ENCODE measurements around the gene SPDEF. TPM values are rescaled to one million over a fixed set of nuclear protein-coding genes. Genes with fewer than 3 reads are reported as not detected.

The SPDEF gene
- total RNA-seq, 2 experiments from 2014 or later: not detected

DNA sequence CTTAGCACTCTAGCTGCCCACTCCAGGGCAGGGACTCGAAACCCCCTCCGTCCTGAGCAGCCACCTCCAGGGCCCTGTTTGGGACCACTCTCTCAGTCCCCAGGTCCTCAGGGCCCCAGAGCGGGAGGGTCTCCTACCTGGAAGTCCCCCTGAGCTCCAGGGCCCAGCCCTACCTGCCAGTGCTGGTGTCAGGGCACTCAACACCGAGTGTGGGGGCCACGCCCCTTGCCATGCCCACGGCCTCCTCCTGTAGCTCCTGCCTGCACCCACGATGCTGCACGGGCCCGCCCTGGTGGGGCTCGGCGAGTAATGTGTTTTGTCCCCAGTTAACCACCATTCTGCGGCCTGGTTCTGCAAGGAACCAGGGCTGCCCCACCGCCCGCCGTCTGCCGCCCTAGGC lies 21.5 kb downstream of the SPDEF start:
- ChIA-PET CTCF (no interaction called here), POLR2A (no interaction called here)

DNA sequence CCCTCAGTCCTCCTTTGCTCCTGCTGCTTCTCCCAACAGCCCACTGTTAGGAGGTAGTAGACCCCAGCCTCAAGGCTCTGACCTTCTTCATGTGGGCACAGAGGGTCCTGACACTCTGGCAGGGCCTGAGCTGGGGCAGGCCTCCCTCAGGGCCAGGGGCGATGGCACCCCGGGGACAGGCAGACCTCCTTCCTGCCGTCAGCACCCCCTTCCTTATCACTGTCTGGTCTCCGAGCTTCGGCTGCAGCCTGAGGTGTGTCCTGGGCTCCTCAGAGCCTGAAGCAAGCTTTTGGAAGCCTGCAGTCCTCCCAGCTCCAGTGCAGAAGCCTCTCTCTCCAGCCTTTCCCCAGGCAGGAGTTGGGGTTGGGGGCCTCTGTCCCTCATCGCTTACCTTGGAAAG lies 22.0 kb downstream of the SPDEF start:
- ChIA-PET POLR2A (no interaction called here), CTCF (no interaction called here)

DNA sequence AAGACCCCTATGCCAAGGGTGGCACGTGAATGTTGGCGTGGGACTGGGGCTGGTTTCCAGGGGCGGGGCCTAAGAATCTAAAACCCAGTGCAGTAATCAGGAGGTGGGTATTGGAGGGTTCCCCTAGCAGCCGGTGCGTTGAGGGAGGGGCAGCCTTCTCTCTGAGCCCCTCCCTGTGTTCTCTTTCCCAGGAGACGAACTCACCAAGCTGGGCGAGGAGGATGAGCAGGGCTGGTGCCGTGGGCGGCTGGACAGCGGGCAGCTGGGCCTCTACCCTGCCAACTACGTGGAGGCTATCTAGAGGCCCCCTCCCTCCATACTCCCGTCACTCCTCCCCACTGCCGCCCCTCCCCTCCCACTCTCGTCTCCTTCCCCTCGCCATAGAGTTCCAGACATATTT lies 23.9 kb downstream of the SPDEF start:
- POLR2A ChIA-PET: no interaction called here
- CTCF ChIA-PET: no interaction called here

DNA sequence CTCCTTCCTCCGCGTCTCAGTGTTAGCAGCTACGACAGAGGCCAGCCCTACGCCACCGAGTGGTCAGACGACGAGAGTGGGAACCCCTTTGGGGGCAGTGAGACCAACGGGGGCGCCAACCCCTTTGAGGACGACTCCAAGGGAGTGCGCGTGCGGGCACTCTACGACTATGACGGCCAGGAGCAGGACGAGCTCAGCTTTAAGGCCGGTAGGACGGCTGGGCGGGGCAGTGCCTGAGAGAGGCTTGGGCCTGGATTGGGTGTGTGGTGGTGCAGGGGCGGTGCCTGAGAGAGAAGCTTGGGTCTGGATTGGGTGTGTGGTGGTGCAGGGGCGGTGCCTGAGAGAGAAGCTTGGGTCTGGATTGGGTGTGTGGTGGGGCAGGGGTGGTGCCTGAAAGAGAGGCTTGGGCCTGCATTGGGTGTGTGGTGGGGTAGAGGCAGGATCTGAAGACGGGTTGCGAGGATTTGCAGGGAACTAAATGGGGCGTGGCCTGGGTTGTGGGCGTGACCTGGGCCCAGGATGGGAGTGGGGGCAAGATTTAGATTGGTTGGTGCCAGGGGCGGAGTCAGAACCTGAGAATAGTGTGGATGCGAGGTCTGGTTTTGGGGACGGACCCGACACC lies 24.4 kb downstream of the SPDEF start:
- POLR2A ChIA-PET: no interaction called here
- CTCF ChIA-PET: no interaction called here

DNA sequence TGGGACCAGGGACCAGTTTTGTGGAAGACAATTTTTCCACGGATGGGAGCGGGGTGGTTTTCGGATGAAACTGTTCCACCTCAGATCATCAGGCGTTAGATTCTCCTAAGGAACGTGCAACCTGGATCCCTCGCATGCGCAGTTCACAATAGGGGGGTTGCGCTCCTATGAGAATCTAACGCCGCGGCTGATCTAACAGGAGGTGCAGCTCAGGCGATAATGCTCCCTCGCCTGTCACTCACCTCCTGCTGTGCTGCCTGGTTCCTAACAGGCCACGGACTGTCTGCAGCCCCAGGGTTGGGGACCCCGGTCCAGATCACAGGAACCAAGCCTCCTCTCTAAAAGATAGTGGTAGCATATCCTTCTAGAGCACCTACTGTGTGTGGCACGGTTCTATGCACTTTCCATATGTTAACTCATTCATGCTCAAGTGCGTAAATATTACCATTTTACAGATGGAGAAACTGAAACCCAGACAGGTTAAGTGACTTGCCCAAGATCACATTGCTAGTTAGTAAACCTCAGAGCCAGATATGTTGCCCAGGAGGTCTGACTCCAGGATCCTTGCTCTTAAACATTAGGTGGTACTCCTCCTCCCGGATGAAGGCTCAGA lies 25.3 kb downstream of the SPDEF start:
- POLR2A ChIA-PET: no interaction called here
- CTCF ChIA-PET: no interaction called here

DNA sequence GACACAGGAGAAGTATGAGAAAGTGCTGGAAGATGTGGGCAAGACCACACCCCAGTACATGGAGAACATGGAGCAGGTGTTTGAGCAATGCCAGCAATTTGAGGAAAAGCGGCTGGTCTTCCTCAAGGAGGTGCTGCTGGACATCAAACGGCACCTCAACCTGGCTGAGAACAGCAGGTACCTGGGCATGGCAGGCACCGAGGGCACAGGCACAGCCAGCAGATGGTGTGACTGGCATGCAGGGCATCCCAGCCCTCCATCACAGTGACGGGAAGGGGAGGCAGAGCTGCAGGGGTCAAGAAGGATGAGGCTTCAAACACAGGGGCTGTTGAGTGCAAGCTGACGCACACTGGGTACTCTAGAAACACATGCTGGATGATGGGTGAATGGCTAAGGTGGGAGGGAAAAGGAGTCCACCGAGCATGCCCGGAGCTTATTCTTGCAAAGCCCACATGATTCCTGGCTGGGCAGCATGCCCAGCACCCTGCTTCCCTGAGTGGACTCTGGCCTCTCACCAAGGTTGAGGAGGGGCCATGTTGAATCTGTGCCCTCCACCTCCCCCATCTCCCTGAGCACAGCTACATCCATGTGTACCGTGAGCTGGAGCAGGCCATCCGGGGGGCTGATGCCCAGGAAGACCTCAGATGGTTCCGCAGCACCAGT lies 26.3 kb downstream of the SPDEF start:
- ChIA-PET CTCF (no interaction called here), POLR2A (no interaction called here)

DNA sequence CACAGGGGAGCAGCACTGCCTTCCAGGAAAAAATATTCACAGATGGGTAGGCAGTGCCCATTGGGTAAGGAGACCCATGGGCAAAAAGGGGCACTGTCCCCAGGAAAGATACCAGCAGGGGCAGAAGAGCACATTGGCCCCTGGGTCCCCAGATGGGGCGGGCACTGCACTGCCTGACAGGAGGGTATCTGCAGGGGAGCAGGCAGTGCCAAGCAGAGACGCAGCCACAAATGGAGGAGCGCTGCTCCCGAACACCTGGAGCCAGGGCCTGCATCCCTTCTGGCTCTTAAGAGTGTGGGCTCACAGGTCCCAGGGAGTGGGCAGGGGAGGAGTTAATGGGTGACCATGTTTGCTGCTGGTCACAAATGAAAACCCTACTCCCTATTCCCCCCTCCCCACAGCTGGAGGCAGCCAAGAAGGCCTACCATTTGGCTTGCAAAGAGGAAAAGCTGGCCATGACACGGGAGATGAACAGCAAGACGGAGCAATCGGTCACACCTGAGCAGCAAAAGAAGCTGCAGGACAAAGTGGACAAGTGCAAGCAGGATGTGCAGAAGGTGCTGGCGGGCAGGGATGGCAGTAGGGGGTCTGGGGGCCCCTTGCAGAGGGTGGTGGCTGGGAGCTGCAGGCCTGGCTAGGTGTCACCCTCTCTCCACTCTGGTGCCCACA lies 27.0 kb downstream of the SPDEF start:
- CTCF ChIA-PET: interaction anchor here (3.4 kb wide), 1 partner anchor 80 kb away, joined by 20 read pairs; no protein-coding TSS in a partner anchor

DNA sequence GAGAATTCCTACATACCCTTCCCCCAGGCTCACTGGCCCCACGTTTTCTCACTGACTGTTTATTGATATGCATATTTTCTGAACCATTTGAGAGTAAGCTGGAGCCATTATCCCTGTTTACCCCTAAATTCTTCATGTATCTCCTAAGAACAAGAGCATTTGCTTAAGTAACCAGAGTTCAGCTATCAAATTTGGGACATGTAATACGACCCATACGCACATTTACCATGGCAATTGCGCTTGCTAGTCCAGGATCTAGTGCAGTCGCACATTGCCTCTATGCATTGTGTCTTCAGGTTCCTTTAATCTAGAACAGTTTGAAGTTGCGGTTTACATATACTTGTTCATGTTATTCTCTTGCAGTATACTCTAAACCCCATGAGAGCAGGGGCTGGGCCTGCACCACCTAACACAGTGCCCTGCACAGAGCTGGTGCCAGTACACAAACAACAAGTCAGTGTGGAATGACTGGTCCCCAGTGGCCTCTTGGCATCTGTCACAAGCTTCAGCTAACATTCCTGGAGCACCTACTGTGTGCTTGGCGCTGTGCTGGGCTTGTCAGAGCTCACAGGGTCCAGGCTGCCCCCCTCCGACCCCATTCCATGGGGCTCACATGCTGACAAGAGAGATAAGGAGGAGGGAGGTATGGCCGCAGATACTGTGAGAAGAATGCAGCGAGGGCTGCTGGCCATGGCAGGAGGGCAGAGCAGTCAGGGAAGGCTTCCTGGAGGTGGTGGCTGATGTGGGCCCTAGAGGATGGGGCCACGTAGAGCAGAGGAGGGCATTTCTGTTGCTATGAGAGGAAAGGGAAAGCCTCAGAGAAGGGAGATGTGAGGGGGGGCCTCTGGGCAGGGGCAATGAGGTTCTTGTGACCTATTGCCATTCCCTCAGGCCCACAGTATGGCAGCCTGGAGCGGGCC lies 28.1 kb downstream of the SPDEF start:
- POLR2A ChIA-PET: interaction anchor here (0.5 kb wide), 1 partner anchor 44 kb away, joined by 3 read pairs; no protein-coding TSS in a partner anchor
- CTCF ChIA-PET: interaction anchor here (0.7 to 3.4 kb wide), 3 partner anchors 61 to 81 kb away, joined by 3 to 20 read pairs (median 5); no protein-coding TSS in a partner anchor

More for the DNA sequence above, 27.0 kb downstream of the SPDEF start:
- POLR2A ChIA-PET: no interaction called here

DNA sequence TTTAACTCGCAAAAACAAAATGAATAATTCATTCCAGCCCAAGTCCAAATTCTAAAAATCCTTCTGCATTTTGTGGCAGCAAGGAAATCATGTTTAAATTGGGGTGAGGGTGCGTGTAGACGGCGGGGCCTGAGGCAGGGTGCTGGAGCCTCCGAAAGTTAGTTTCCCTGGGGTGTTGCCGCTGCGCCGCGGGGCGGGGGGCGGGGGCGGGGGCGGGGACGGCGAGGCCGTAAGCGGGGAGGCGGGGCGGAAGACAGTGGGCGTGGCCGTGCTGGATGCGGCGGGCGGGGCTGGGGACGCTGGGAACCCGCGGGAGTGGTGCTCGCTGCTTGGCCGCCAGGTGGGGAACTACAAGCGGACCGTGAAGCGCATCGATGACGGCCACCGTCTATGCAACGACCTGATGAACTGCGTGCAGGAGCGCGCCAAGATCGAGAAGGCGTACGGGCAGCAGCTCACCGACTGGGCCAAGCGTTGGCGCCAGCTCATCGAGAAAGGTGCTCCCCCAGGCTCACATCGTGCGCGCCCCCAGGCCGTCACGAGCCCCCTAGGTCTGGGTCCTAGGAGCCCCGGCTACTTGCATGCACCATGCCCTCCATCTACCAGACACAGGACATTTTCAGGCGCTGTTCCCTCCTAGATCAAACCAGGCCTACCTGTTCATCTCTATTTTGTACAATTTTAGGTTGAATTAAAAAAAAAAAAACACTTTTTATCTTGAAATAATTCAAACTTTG lies 29.0 kb downstream of the SPDEF start:
- CTCF ChIA-PET: interaction anchor here (0.7 to 3.4 kb wide), 5 partner anchors 60 to 278 kb away, joined by 3 to 20 read pairs (median 4); partner anchors contain the start of gene SMIM29

DNA sequence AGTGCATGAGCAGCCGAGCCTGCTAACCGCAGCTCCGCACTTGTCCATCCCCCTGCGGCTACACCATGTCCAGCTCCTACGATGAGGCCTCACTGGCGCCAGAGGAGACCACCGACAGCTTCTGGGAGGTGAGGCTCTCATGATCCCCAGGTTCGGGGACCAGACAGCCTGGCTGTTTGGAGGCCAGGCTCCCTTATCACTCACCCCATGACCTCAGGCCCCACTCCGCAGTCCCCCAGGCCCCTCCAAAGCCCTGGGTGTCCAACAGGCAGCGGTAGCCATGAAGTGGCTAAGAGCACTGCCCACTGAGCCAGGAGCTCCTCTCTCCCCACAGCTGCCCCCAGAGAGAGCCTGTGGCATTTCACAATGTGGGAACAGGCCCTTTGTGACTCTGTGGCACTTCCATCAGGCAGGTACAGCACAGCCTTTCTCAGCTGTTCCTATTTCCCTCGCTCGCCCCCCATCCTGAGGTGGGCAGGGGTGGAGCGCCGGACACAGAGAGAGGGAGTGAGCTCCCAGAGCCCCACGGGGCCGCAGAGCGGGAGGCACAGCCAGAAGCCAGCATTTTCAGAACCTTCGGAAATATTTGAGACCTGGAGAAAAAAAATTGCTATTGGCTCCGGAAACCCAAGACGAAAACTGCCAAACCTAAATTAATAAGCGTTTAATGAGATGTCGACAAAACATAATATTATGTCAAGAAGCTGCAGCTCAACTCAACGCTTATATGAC lies 29.7 kb downstream of the SPDEF start:
- ChIA-PET CTCF (interaction anchor here (0.6 to 3.4 kb wide), 4 partner anchors 83 to 362 kb away, joined by 3 to 20 read pairs (median 4); partner anchors contain the start of gene SMIM29), POLR2A (interaction anchor here (0.5 kb wide), 1 partner anchor 665 kb away, joined by 3 read pairs; no protein-coding TSS in a partner anchor)

More for the DNA sequence above, 29.0 kb downstream of the SPDEF start:
- POLR2A ChIA-PET: interaction anchor here (0.5 kb wide), 1 partner anchor 43 kb away, joined by 3 read pairs; no protein-coding TSS in a partner anchor

DNA sequence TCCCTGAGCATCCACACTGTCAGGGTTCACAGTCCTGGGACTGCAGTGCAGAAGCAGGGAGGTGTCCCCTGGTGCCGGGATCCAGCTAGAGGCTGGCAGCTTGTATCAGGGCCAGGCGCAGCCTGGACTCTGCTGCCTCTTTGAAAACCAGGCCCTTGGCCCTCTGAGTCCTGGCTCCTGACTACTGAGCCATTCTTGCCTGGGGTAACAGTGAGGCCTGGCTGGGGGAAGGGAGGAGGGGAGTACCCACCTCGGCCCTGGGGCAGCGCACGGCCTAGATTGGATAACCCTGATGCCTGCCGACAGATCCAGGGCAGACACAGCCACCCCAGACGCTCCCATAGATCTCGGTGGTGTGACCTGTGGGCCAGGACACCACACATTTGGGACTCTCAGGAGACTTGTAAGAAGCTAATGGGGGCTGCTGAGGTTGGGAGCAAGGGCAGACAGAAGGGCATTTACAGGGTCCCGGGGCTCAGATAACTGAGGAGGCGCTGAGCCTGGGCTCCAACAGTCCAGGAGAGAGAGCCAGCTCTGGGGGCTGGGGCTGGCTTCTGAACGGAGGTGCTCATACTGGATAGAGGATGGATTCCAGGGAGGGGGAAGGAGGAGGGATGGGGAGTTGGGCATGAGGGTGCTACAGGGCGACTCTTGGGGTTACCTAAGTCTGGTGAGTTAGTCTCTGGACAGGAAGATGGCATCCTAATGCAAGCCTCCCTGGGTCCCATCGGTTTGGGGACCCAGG lies 30.5 kb downstream of the SPDEF start:
- ChIA-PET CTCF (interaction anchor here (0.6 to 3.4 kb wide), 2 partner anchors 84 to 361 kb away, joined by 3 to 20 read pairs; no protein-coding TSS in a partner anchor), POLR2A (no interaction called here)

DNA sequence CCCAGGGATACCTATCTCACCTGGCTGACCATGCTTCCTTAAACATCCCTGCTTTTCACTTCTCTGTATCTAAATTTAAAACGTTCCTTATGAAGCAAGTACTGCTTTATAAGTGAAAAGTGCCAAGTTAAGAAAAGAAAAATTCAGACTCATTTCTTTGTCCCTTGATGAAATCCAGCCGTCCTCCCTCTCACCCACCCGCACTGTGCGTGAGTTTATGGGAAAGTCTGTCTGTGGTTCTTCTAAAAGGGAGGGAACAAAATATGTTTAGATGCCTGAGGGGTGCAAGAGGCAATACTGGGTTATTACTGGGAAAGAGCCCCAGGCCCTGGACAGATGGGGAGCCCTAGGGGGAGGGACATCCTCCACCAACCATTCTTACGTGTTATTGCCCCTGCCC lies 31.2 kb downstream of the SPDEF start:
- CTCF ChIA-PET: no interaction called here
- POLR2A ChIA-PET: no interaction called here

DNA sequence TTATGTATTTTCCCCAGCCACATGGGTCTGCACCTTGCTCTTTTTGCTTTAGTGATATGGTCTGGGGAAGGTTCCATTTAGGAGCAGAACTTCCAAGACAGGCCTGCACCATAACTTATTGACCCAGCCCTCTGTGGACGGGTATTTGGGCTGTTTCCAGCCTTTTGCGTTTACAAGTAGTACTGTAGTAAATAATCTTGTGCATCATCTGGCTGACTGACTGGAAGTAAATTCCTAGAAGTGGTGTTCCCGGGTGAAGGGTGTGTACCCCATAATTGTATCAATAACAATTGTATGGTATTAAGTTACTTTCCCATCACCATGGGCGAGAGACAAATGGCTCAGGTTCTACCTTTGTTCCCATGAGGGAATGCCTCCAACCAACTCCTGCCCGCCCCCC lies 31.6 kb downstream of the SPDEF start:
- ChIA-PET POLR2A (no interaction called here), CTCF (no interaction called here)

DNA sequence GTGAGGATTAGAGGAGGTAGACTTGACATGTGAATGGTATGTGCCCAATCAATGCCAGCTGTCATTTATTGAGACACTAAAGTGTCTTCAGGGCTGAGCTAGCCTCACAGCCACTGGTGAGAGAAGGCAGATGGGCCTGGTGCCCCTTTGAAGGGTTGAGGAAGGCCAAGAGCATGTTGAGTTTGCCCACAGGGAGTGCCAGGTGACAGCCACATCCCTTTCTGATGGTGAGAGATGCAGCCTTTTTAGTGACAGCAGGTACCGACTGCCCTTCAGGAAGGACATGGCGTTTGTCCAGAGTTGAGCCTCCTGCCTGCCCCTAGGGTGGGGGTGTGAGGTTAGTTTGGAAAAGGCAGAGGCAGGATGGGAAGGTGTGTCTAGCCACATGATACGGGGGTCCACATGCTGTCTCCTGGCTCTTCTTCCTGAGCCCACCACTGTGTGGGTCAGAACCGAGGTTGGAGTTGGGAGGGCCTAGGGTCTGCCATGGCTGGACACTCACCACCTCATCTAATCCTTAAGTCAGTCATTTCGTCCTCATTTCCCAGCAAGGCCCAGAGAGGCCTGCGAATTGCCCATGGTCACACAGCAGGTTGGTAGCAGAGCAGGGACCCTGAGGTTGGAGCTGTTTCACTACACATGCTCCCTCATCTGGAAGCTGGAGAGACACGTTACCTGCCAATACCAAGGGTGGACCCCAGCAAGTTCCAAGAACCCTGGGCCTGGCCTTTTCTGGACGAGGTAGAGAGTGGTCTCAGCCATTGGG lies 32.5 kb downstream of the SPDEF start:
- ChIA-PET POLR2A (no interaction called here), CTCF (interaction anchor here (0.8 kb wide), 1 partner anchor 98 kb away, joined by 3 read pairs; the partner anchor contains the start of gene RPS10)

DNA sequence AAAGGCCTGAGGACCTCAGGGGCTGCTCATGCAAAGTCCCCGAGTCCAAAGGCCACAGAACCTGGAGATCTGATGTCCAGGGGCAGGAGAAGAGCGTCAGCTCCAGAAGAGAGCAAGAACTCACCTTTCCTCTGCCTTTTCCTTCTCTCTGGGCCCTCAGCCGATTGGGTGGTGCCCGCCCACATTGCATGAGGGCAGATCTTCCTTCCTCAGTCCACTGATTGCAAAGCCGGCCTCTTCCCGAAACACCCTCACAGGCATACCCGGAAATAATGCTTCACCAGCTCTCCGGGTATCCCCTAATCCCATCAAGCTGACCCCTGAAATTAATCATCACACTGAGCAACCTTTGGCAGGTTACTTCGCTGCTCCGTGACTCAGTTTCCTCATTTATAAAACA lies 33.4 kb downstream of the SPDEF start:
- ChIA-PET CTCF (interaction anchor here (0.8 kb wide), 1 partner anchor 97 kb away, joined by 3 read pairs; the partner anchor contains the start of gene RPS10), POLR2A (no interaction called here)

All from activated CD8-positive, alpha-beta memory T cell treated with anti-CD3 and anti-CD28 coated beads for 36 hours (primary cell).